Left renal pelvis (tissue), 4 donors: Measurements from ENCODE around the gene SHLD1. TPM values are rescaled to one million over a fixed set of nuclear protein-coding genes. Genes with fewer than 3 reads are reported as not detected.
"Not testable (repeated sequence)": the region's sequence is repeated elsewhere in the genome, so short reads cannot be mapped to it uniquely, and the experiment has no call there.

Source experiments
- DNase-seq, 4 donors: peaks; one replicate each; pipeline ENCODE4 v3.0.0-alpha.2; 2013; ENCODE audit warnings: low read depth in 4 of 4, low spot score in 3 of 4
- polyA plus RNA-seq, 4 donors: library from polyadenylated mRNA; unstranded; fragments of 120-200 nt; gene quantifications; one replicate each; pipeline ENCODE4 v1.2.1, GENCODE V29; 2013; ENCODE audit not compliant: insufficient read length in 4 of 4

Gene SHLD1, protein sequence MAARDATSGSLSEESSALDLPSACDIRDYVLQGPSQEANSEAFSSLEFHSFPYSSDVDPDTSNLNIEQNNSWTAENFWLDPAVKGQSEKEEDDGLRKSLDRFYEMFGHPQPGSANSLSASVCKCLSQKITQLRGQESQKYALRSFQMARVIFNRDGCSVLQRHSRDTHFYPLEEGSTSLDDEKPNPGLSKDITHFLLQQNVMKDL
- 10 to 100 TPM in 1 of 4 donors, 1 to 10 TPM in 3; 7.8 to 12.1 (median 8.2) TPM for polyA plus RNA-seq

DNA sequence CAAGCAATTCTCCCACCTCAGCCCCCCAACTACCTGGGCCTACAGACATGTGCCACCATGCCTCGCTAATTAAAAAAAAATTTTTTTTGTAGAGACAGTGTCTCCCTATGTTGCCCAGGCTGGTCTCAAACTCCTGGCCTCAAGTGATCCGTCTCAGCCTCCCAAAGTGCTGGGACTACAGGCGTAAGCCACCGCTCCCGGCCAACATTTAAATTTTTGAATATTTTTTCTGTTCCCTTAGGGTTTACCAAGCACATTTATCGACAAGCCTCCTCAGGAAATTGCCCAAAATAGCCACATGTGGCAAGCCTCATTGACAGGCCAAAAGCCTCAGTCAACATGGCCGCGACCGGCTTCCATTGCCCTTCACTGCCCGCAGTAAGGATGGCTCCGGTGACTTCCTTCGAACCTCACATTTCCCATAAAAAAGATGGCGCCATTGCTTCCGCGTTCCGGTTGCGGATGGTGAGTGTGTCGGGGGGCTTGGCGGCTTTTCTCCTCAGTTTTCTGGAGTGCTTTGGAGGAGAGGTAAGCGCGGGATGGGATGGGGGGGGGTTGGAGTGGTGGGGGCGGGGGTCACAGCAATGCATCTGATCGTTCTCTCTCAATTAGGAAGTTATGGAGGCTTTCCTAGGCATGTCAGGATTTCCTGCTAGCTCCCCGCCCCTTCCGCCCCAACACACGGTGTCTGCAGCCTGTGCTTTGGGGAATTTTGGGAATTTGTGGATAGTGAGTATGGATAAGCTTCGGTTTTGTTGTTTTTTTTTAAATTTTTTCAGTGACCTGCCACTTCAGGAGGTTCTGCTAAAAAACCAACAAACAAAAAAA, at the start of gene SHLD1:
Gene SHLD1 (plus strand): TSS at position 450 of the 828 bp plus-strand sequence. CDS start 22,465 bp downstream, outside the sequence.
- peak; percentile 66 to 82 (median 78) for DNase-seq

GRCh38 chr20:5702339-5702738, 47.9 kb upstream of the SHLD1 start:
- DNase-seq = not testable (repeated sequence)

DNA sequence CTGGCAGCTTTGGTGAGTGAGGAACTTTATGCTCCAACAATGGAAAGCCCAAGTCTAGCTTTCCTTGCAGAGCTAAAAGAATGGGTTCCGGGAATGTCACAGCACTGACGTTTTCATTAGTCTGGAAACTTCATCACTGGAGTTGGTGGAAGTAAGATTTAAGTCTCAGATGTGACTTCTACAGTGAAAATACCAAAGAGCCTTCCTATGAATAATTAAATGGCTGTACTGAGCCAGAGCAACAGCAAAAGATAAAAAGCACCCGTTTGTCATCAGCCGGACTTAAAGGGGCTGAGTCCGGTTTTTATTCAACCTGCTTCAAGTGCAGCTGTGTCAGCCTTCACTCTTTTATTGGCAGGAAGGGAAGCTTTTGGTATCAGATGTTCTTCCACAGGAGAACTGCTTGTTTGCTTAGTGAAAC, 46.5 kb upstream of the SHLD1 start:
- DNase-seq = peak in 1 of 4 donors; percentile 39

DNA sequence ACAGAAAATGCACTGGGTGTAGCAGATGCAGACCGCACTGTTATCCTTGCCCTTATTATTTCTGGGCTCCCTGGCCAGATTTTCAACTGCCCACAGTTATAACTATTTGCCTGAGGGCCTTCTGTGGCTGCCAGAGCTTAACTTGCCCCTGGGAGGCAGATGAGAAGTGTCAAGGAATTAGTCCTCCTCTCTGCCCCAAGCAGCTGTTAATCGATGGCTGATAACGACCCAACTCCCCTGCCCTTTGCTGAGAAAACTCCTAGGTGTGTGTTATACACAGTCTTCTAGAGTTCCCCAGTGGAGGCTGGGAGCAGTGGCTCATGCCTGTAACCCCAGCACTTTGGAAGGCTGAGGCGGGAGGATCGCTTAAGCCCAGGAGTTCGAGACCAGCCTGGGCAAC, 44.4 kb upstream of the SHLD1 start:
- DNase-seq = no peak

DNA sequence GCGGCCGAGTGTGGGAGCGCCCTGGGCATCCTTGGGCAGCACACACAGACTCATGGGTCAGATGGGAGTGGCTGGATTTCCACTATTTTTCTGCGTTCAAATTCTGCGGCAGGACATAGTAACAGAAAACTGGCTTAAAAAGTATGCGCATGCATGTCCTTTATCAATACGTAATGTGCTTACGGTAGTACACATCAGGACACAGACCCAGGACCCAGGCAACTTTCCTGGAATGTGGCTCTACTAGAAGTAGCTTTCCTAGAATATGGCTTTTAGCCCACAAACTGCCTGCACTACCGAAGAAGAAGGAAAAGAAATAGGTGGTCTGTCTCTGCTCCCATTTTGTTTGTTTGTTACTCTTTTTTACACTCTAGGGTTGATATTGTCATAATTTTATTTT, 43.4 kb upstream of the SHLD1 start:
- DNase-seq = no peak

- no peak for DNase-seq
These were observed 39.6 kb upstream of the SHLD1 start for GRCh38 chr20:5710551-5710950.

- peak in 1 of 4 donors; percentile 39 for DNase-seq
These were observed 35.8 kb upstream of the SHLD1 start for GRCh38 chr20:5714261-5715041.

DNA sequence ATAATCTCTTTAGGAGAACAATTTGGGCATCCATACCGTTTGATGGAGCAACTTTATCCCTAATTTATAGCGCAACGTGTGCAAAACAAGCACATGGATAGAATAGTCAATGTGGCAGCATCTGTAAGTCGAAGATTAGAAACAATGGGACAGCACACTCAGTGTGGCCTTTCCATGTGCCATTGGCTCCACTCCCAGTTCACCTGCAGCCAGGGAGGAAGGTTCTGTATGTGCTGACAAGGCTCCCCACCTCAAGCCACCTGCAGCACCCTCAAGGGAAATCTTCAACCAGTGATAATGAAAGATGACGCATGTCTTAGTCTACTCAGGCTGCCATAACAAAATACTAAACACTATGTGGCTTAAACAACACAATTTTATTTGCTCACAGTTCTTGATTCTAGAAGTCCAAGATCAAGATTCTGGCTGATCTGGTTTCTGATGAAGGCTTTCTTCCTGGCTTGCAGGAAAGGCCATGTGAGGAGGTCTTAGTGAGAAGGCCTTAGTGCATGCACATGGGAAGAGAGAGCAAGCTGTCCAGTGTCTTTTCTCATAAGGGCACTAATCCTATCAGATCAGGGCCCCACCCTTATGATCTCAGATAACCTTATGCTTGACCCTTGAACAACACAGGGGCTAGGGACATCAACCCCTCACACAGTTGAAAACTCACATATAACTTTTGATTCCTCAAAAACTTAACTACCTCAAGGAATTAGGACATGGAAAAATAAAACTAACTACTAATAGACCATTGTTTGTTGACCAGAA, 34.9 kb upstream of the SHLD1 start:
- no peak for DNase-seq

- DNase-seq = no peak
These were observed 33.2 kb upstream of the SHLD1 start for GRCh38 chr20:5716953-5717352.

DNA sequence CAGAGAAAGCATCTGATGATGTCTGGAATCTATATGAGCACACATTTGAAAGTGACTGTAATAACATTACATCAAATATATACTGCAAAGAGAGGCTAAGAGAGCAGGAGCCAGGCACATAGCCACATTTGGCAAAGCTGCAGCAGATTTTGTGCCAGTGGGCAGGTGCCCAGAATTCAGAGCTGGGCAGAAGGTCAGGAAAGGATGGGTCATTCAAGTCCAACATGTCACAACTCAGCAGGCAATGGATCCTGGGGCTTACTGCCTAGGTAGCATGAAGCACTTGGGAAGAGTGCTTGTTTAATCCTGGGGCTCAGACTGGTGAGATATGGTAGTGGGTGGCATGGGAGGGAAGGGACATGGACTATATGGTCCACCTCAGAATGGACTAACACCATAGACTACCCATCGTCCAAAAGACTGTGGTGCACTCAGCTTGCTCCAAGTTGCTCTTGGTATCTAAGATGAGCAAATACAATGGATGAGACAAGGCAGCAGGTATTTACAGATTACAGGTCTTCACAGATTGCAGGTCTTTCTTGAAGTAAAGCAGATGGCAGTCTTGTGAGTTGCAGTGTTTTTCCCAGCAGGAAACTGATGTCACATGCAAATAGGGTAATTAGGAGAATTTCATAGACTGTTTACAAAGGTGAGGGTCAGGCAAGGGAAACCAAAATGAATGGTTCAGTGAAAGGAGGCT, 31.2 kb upstream of the SHLD1 start:
- no peak for DNase-seq

GRCh38 chr20:5719861-5720403, 30.3 kb upstream of the SHLD1 start:
- no peak for DNase-seq

- no peak for DNase-seq
These were observed 29.5 kb upstream of the SHLD1 start for GRCh38 chr20:5720696-5721095.

DNA sequence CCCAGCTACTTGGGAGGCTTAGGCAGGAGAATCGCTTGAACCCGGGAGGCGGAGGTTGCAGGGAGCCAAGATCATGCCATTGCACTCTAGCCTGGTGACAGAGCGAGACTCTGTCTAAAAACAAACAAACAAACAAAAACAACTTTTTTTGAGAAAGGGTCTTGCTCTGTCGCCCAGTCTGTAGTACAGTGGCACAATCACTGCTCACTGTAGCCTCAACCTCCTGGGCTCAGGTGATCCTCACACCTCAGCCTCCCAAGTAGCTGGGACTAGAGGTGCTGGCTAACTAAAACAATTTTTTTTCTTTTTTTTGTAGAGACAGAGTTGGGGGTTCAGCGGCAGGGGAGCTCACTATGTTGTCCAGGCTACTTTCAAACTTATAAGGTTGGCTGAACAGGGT, 28.8 kb upstream of the SHLD1 start:
- DNase-seq = not testable (repeated sequence)

DNA sequence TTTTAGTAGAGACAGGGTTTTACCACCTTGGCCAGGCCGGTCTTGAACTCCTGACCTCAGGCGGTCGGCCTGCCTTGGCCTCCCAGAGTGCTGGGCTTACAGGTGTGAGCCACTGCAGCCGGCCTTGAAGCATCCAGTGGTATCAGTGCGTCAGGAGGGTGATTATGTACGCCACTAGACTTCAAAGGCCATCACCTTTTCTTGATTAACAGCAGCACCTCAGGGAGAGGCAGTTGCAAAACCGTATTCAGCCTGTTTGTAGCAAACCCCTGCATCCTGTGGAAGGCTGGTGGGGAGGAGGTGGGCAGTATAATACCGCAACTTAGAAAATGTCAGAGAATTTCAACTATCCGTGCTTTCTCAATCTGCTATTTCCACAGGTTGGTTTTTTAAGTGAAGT, 27.3 kb upstream of the SHLD1 start:
- no peak for DNase-seq

DNA sequence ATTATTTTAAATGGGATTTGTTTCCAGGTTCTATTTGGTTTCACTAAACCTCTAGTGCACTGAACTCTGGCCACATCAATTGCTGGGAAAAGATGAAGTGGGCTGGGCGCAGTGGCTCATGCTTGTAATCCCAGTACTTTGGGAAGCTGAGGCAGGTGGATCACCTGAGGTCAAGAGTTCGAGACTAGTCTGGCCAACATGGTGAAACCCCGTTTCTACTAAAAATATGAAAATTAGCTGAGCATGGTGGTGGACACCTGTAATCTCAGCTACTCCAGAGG, 25.1 kb upstream of the SHLD1 start:
- DNase-seq = not testable (repeated sequence)

DNA sequence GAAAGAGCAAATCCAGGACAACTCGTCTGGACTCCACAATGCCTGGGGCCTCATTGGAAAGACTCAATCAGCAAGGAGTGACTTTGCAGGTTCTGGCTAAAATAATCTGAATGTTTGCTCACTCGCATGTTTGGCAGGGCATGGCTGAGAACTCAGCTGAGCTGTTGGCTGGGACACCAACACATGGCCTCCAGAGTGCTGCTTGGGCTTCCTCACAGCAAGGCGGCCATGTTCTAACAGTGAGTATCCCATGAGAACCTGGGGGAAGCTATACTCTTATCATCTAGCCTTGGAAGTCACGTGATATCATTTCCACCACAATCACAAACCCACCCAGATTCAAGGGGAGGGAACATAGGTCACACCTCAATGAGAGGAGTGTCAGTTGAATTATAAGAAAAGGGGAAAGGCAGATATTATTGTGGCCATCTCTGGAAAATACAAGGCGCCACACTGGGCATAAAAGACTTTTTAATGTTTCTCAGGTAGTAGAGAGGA, 23.1 kb upstream of the SHLD1 start:
- DNase-seq = no peak

GRCh38 chr20:5729348-5729747, 20.9 kb upstream of the SHLD1 start:
- no peak for DNase-seq

DNA sequence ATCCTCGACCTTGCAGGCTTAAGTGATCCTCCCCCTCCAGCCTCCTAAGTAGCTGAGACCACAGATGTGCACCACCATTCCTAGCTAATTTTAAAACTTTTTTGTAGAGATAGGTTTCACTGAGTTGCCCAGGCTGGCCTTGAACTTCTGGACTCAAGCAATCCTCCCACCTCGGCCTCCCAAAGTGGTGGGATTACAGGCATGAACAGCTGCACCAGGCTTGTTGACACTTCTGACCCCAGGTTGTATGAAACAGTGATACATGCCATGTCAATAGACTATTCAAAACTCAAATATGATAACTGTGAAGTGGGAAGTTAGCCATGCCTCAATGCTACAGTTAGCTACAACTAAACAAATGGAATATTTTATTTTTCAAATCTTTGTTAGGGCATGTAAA, 20.1 kb upstream of the SHLD1 start:
- DNase-seq = no peak

GRCh38 chr20:5731753-5732366, 18.3 kb upstream of the SHLD1 start:
- no peak for DNase-seq
